Amniotic epithelial cell (primary cell): ENCODE measurements around the gene SSU72.
"Not testable (repeated sequence)": the region's sequence is repeated elsewhere in the genome, so short reads cannot be mapped to it uniquely, and the experiment has no call there.

Experiments
- DNase-seq: peaks from one replicate; pipeline ENCODE4 v3.0.0-alpha.2; 2010; ENCODE audit warnings: low read depth

The SSU72 gene

DNA sequence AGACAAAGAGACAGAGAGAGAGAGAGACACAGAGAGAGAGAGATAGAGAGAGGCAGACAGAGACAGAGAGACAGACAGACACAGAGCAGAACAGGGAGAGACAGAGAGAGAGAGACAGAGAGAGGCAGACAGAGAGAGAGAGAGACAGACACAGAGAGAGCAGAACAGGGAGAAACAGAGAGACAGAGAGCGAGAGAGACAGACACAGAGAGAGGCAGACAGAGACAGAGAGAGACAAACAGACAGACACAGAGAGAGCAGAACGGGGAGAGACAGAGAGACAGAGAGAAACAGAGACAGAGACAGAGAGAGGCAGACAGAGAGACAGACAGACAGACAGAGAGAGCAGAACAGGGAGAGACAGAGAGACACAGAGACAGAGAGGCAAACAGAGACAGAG, 20.7 kb upstream of the SSU72 start:
- not testable (repeated sequence) for DNase-seq

DNA sequence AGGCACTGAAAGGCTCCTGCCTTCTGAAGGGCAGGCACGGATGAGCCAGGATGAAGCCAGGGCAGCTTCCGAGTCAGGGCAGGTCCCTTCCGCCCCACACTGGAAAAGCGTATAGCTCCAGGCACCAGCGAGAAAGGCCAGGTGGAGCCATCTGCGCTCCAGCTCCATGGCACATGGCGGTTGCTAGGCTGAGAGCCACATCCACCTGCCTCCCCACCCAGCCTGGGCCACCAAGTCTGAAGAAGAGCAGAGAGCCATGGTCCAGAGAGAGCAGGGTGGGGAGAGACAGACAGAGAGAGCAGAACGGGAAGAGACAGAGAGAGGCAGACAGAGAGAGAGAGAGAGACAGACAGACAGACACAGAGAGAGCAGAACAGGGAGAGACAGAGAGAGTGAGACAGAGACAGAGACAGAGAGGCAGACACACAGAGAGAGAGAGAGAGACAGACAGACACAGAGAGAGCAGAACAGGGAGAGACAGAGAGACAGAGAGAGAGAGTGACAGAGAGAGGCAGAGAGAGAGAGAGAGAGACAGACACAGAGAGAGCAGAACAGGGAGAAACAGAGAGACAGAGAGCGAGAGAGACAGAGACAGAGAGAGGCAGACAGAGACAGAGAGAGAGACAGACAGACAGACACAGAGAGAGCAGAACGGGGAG, 20.1 kb upstream of the SSU72 start:
- DNase-seq = no peak

DNA sequence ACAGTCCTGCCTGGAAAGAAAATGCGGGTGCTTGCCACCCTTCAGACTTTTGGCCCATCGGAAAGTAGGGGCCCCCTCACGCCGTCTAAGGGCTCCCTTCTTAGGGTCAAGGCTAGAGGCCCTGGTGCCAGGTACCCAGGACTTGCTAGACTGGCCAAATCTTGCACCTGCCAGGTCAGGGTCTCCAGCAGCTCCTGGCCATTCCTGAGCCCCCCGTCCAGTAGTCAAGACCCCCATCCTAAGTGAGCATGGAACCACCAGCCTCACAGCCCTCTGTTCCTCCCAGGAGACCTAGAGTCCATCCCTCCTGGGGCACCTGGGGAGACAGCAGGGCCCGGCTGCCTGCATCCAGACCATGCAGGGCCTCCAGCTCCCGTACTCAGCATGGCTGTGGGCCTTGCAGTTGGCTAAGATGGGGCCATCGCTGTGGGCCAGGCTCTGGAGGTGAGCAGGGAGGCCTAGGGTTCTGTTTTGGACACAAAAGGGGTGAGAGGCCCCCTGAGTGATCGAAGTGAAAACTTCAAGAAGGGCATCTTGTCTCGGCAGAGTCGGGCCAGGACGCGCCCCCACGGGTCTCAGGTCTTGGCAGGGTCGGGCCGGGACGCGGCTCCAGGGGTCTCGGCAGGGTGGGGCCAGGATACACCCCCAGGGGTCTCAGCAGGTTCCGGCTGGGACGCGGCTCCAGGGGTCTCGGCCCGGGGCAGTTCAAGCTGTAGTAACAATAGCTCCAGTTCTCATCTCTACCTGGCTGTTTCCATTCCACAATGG, 19.4 kb upstream of the SSU72 start:
- no peak for DNase-seq

DNA sequence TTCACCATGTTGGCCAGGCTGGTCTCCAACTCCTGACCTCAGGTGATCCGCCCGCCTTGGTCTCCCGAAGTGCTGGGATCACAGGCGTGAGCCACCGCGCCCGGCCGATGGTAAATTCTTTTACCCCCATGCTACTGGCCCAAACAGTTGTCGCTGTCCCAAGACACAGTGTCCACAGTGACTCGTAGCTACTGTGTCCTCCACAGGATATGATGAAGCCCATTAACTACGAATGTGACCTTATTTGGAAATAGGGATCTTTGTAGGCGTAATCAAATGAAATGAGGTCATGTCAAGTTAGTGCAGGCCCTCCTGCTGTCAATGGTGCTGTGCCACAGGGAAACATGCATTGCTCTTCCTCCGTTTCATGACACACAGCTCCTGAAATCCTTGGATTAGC, 16.8 kb upstream of the SSU72 start:
- no peak for DNase-seq

DNA sequence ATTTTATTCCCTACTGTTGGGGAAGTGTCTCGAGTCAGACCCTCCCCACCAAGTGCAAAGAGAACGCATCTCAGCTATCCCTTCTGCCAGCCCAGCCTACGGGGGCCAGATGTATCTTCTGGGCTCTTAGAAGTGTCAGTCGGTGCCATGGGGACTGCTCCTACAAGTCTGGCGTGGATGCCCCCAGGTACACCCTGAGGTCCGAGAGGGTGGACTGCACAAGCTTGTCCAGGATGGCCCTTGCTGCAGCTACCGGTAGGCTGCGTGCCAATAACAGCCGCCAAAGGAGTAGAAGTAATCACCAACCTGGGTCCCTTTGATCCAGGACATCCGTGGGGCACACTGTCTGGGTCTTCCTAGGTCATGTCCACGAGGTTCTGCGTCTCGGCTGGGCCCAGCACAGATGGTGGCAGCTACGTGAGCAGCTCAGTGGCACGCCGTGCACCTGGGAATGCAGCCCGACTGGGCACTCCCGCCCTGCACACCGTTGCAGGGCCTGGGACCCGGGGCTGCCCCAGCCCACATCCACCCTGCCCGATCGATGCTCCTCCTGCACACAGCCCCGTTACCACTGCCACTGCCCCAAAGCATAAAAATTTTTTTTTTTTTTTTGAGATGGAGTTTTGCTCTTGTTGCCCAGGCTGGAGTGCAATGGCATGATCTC, 8.8 kb upstream of the SSU72 start:
- no peak for DNase-seq

DNA sequence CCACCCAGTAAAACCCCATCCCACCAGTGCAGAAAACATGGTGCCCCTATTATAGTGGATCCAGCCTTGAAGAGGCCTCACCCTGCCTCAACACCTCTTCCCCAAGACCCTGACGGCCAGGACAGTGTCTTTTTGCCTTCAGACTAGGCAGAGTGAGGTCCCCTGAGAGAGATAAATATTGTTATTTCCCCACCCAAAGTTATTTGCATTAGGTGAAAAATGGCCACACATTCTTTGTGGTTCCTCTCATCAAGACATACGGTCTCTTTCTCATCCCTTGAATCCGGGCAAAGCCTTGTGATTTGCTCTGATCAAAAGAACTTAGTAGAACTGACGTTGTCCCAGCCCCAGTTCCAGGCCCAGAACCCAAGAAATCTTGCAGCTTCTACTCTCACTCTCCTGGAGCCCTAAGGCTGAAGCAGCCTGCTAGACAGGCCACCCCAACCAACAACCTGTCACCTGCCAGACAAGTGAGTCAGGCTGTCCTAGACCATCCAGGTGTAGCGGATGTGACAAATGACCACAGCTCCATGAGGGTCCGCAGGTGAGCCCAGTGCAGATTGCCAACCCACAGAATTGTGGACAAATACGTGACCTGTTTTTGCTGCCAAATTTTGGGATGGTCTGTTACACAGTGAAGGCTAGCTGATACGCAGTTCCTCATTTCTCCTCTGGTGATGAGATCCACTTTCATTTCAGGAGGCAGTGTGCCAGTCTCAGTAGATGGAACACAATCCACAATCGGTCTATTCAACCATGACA, 8.1 kb upstream of the SSU72 start:
- DNase-seq = no peak

DNA sequence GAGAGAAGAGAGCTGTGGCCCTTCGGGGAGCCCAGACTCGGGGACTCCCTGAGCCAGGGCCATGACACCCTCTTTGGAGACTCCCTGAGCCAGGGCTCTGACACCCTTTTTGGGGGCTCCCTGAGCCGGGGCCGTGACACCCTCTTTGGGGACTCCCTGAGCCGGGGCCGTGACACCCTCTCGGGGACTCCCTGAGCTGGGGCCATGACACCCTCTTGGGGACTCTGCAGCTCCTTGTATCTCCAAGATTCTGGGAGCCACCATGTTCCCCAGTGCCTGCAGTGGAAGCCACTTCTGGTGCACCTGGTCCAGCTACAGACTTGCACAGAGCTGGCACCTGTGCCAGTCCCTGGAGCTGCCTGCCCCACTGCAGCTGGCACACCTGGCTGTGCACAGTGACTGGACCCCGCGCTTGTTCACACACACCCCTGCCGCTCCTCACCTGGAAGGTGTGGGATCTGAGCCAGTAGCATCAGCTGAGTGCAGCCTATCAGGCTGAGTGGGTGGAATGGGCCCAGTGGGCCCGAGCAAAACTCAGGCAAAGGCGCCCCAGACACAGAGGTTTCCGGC, 3.8 kb upstream of the SSU72 start:
- DNase-seq = no peak

DNA sequence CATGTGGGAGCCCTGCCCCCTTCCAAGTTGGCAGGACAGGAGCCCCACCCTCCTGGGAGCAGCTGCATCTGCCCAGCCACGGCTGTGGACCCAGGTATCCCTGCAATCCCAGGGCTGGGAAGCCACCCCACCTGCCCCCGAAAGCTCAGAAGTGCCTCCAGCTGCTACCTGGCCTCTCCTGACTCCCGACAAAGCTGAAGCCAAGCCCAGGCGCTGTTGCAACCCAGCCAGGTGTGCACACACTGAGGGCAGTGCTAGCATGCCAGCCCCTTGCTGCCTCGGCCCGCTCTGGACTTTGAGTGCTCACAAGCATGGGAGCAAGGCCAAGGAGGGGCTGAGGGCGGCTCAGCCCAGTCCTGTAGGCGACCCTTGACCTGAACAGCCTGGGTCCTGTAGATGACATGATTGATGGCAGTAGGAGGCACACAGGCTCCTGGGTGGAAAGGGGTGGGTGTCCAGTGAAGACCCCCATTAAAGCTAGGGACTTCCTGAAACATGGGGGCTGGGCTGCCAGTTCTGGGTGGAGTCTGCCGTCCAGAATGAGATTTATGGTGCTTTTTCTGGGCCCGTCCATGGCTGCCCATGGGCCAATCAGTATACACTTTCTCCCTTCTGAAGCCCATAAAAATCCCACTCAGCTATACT, 2.8 kb upstream of the SSU72 start:
- no peak for DNase-seq

DNA sequence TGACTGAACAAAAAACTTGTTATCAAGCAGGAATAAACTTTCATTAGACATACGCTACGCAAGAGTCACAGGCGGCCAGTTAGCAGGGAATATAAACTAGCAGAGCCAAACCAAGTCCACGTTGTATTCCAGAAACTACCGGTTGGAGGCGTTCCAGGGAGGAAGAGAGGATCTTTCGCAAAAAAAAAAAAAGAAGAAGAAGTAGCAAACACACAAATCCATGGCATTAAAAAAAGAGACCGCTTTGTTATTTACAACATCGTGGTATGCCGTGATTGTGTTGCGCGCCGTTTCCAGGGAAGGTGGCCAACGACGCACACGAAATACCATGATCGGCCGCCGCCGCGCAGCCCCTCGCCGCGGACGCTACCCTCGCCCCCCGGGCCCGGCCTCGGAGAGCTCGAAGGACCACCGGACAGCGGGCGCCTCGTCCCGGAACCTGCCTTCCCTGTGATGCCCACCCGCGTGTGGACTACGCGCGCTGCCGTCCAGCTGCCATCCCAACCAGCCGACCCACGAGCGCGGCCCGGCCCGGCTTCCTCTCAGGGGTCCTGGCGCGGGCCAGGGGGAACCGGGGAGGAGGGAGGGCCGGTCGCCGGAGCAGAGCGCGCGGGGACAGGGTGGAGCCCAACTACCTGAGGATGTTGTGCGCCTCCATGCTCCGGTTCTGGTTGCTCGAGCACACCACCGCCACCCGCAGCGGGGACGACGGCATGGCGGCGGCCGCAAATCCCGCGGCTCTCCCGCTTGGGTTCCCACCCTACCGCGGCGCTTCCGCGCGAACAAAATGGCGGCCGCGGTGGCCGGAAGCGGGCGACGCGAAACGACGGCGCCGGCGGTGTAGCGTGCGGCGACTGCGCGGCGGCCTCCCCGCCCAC, 581 bp downstream of the SSU72 start:
- DNase-seq = peak; percentile 70

DNA sequence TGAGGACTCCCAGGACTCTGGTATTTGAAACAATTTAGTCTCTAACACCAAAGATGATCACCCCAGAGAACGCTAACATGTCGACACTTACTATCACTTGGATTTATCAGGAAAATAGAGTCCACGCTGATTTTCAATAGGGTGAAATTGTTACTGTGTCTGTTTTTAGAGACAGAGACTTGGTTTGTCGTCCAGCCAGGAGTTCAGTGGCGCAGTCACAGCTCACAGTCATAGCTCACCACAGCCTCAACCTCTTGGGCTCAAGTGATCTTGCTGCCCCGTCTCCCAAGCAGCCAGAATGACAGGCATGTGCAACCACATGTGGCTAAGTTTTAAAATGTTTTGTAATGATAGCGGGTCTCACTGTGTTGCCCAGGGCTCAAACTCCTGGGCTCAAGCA, 5.3 kb downstream of the SSU72 start:
- no peak for DNase-seq

DNA sequence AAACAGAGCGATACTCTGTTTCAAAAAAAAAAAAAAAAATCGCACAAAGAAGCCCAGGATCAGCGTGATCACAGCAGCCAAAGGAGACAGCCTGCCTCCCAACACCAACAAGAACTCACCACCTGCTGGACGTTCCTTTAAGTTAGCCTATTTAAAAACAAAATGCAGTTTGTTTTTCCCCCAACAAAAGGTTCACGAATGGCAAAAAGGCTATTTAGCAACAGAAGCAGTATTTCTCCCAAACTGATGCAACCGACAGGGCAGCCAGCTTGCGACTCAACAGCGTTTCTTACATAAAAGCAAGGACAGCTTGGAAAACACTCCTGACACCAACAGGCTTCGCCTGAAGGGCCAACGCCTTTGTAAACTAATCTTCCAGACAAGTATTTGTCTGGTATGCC, 6.8 kb downstream of the SSU72 start:
- peak; percentile 30 for DNase-seq

DNA sequence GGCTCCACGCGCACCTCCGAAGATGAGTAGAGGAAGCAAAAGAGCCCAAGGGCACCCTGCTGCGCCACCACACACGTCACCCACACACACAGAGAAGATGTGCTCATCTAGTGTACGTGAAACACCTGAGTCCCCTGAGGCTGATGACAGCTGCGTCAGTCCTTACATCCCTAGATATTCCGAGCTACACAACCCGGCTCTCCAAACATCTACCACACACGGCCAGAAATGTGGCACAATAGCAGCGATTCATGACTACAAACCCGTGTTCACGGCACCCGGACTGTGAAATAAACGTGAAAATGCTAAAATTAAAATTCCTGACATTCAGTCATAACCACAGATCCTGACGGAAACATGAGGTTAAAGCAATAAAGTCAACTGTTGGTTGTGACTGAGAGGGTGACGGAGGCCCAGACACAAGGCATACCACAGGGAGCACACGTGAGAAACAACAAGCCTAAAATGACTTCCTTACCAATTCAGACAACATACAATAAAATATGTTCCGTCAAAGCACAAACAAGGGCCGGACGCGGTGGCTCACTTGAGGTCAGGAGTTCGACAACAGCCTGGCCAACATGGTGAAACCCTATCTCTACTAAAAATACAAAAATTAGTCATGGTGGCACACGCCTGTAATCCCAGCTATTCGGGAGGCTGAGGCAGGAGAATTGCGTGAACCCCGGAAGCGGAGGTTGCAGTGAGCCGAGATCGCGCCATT, 7.3 kb downstream of the SSU72 start:
- no peak for DNase-seq

DNA sequence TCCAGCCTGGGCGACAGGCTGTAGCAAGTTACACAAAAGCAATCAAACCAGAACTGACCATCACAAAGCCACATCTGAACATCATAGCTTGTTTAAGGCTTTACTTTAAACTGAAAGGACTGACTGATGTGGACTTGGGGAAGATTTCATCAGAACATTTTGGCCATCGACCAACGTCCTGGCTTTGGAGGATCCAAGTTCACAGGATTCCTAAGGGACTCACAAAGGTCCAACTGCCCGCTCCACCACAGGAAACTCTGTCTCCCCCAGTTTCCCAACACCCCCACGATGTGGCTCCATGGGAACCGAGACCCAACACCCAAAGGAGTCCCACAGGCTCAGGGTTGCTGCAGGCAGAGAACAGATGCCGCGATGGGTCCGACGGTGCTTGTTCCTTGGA, 9.3 kb downstream of the SSU72 start:
- no peak for DNase-seq

DNA sequence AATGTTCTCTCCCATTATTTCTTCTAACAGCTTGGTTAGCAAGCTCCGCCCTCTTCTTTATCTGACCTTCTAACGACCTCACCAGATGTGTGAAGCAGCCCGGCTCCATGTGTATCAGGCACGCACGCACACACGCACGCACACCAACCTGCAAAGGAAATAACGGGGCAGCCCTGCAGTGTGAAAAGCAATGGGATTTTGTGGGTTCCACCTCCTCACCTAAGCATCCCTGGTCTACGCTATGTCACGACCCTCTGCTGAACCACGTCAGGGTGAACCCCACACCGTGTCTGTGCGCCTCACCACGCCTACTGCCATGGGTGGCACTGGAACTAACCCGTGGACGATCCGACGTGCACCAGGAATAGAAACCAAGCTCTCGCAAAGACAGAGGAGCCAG, 10.4 kb downstream of the SSU72 start:
- peak; percentile 32 for DNase-seq

DNA sequence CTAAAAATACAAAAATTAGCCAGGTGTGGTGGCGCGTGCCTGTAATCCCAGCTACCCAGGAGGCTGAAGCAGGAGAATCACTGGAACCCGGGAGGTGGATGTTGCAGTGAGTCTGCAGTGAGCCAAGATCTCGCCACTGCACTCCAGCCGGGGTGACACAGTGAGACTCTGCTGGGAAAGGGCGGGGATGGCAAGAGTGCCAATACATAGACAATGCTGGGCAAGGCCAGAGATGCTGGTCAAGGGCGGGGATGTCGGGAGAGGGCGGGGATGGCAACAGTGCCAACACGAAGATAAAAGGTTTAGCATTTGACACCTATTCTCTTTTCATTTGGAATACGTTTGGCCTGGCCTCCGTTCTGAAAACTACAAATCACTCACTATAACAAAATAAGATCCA, 11.0 kb downstream of the SSU72 start:
- no peak for DNase-seq

DNA sequence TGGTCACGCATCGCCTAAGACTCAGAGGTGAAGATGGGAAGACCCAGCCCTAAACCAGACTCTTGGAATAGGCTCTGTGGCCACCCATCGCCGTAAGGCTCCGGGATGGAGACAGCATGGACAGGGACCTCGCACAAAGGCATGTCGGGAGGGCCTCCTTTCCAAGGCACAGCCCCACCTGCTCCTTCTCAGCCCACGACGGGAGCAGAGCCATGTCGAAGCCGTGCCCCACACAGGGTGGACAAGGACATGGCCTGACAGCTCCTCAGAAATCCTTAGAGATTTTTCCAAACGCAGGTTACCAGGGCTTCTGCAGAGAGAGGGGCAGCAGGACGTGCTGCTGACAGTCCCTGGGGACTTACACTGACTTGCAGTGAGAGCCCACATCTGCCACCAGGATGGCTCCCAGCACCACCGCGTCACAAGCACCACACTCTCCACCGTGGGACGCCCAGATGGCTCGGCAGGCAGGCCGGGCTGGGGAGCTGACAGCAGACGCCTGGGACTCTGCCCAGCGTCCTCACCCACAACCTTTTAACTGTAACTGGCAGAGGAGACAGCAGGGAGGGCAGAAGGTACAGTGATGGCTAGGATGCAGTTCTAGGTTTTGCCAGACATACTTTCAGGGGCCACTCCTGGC, 12.0 kb downstream of the SSU72 start:
- DNase-seq = no peak

DNA sequence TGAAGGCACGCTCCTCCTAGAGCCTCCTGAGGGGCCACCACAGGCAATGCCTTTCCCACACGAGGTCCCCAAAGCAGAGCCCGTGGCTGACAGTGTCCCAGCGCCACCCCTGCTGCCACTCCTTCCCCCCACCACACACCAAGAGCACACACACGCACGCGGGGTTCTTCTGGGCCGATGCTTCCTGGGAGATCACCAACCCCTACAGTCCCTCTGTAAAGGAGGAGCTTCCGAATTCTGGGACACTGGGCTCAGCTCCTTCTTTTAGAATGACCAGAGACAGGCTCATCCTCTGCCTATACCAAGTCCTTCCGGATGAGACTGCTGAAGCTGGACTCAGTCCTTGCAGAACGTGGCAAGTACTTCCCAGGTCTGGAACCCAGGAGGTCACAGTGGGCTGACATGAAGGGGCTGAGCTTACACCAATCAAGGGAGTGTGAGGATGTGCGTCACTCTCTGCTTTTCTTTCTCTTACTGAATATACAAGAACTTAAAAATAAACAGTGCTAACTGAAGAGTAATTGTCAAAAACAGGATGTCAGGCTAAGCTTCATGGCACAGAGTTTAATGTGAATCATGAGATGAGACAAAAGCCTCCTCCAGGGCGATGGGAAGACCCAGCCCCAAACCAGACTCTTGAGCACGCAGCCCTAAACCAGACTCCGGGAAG, 12.7 kb downstream of the SSU72 start:
- DNase-seq = no peak

DNA sequence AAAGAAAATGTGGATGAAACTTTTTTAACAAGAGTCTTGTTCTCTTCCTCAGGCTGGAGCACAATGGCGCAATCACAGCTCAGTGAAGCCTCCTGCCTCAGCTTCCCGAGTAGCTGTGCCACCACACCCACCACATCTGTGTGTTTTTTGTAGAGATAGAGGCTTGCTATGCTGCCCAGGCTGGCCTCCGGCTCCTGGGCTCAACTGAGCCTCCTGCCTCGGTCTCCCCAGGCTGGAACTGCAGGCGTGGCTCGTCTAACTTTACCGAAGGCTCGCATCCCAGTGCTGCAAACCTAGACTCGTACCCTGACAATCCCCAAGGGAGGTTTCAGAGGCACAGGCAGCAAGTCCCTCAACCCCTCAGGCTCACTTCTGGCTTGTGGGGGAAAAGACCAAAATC, 14.5 kb downstream of the SSU72 start:
- no peak for DNase-seq

DNA sequence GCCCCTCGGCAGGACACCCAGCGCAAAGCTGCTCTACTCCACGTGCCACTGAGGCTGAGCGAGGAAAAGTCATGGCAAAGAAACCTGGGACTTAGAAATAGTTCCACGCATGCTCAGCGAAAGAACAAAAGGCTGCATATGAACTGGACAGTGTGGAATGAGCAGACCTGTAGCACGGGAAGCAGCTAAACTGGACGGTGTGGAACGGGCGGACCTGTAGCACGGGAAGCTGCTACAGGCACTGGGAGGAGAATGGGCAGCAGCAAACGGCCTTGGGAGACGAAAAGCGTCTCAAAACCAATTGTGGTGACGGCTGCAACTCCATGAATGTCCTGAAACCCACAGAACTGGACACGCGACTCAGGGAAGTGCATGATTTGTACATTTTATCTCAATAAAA, 15.6 kb downstream of the SSU72 start:
- no peak for DNase-seq
